ENCODE results near the gene WDPCP. TPM values are rescaled to one million over a fixed set of nuclear protein-coding genes. Genes with fewer than 3 reads are reported as not detected.

WDPCP gene
- total and polyA plus RNA-seq, 2 of the 8 experiments (the other 6 are each of a cell fraction or from before 2014, with no cell fraction given): 9.3 to 25.8 TPM

DNA sequence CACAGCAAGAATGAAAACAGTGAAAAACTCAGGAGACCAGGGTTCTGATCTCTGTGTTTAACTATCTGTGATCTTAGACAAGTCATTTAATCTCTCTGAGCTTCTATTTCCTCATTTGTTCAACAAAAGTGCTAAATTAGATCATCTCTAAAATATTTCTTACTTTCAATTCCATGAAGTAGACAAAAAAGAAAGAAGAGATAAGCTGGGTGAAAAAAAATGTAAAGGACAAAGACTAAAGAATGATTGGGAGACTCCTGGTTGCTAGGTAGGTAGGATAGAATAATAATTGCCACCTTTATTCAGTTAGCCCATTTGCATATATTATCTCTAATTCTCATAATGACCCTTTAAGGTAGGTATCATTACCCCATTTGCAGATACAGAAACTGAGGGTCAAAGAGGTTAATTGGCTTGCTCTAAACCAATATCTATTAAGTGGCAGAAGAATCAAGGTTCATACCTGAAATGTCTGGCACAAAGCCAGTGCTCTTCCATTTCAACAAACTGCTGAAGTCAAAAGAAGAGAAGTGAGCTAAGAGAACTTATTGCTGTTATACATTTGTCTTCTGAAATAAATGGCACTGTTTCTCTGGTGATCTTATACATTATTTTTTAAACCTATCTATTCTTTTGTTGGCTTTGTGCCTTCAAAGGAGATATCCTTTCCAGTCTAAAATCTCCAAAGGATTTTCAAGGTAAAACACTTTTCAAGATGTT, 395.9 kb downstream of the WDPCP start (continued):
- TF ChIP-seq CHD7 (IDR thresholded peaks at IDR 0.05; ENCODE audit: insufficient replicate concordance, low read length) (no peak), FOSL1 (IDR thresholded peaks at IDR 0.05; ENCODE audit: insufficient read depth, low read depth, low read length) (no peak), NRF1 (IDR thresholded peaks at IDR 0.05; ENCODE audit: low read depth, low read length) (no peak), MAX (IDR thresholded peaks at IDR 0.05) (no peak), JUND (IDR thresholded peaks at IDR 0.05; ENCODE audit: low read length) (no peak), GABPA (IDR thresholded peaks at IDR 0.05; ENCODE audit: borderline replicate concordance, insufficient read depth, low read length) (no peak), EGR1 (IDR thresholded peaks at IDR 0.05; ENCODE audit: borderline replicate concordance, low read depth, low read length) (no peak), BRCA1 (IDR thresholded peaks at IDR 0.05; ENCODE audit: low read depth, low read length) (no peak)
